HAP-1 (cell line): ENCODE measurements around the gene SMPDL3A.
A peak's percentile ranks its signal among the peaks of the same experiment; 100 is the strongest.

Source experiments
- DNase-seq, 2 experiments: peaks; one replicate each; pipeline ENCODE4 v3.0.0-alpha.2; 2016 to 2020; ENCODE audit warnings: low spot score in 2 of 2
- H3K27me3 ChIP-seq: fragments of 250-450 bp; sonication (Bioruptor Pico); 2 replicates; pipeline ENCODE4 v1.5.1; 2020; ENCODE audit warnings: low read depth, mild to moderate bottlenecking, moderate library complexity
- H3K36me3 ChIP-seq: fragments of 250-450 bp; sonication (Bioruptor Pico); replicated peaks from 2 replicates; pipeline ENCODE4 v1.5.1; 2020; ENCODE audit warnings: mild to moderate bottlenecking
- H3K4me1 ChIP-seq: fragments of 250-450 bp; sonication (Bioruptor Pico); 2 replicates; pipeline ENCODE4 v1.5.1; 2020; ENCODE audit warnings: mild to moderate bottlenecking
- H3K4me3 ChIP-seq: fragments of 250-450 bp; sonication (Bioruptor Pico); 2 replicates; pipeline ENCODE4 v1.5.1; 2020; ENCODE audit warnings: mild to moderate bottlenecking, moderate library complexity
- H3K9me3 ChIP-seq: fragments of 250-450 bp; sonication (Bioruptor Pico); 2 replicates; pipeline ENCODE4 v1.5.1; 2020; ENCODE audit warnings: mild to moderate bottlenecking, moderate library complexity
- in situ Hi-C: fragments of 300-500 bp; cut with MboI; formaldehyde crosslinking; loops from 3 replicates; pipeline ENCODE4 v1.14.3; 2020; ENCODE audit warnings: low sequenced_read_pairs, inconsistent platforms, mixed read lengths

Gene SMPDL3A

DNA sequence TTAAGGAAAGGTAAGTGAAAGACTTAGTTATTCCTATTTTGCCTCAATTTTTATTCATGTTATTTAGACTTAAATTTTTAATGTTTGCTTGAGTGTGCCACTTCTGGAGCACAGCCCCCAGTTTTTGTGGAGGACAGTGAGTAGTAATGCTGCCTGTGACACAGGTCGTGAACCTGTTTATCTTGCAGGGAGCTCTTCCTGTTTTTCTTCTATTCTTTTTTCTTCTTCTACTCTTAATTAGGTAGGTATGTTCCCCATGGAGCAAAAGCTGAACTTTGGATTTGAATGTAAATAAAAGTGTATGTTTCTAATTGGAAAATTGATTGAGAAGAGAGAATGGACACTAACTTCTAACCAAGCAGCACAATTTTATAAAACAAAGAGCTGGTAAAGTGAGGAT lies 12.3 kb downstream of the SMPDL3A start:
- Histone ChIP-seq H3K9me3 (no peaks in the 10 kb centered on the region), H3K27me3 (no peaks in the 10 kb centered on the region), H3K4me3 (no peak overlapping the region), H3K36me3 (no peaks in the 10 kb centered on the region), H3K4me1 (no peaks in the 10 kb centered on the region)
- in situ Hi-C loops = no loop called here
- DNase-seq = no peak

DNA sequence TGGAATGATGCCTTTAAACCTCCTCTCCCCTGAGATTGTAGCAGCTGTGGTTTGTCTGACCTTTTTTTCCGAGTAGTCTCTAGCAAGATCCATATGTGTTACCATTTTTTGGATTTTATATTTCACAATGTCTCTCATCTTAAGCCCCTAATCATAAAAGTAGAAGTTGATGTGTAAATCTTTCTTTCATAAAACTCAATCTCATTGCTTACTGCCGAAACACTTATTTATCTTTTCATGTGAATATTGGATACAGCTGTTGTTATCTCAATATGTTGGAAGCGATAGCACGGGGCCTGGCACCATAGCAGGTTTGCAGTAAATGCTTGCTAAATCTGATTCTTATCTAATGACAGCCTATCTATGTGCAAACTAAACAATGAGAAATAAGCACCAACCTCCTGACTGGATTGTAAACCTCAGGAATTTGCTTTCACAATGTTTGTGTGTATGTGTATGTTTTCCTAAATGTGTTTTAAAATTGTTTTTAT lies 14.2 kb downstream of the SMPDL3A start:
- in situ Hi-C loops = no loop called here
- Histone ChIP-seq H3K4me1 (no peaks in the 10 kb centered on the region), H3K36me3 (no peaks in the 10 kb centered on the region), H3K27me3 (no peaks in the 10 kb centered on the region), H3K9me3 (no peaks in the 10 kb centered on the region), H3K4me3 (no peak overlapping the region)
- DNase-seq = no peak

DNA sequence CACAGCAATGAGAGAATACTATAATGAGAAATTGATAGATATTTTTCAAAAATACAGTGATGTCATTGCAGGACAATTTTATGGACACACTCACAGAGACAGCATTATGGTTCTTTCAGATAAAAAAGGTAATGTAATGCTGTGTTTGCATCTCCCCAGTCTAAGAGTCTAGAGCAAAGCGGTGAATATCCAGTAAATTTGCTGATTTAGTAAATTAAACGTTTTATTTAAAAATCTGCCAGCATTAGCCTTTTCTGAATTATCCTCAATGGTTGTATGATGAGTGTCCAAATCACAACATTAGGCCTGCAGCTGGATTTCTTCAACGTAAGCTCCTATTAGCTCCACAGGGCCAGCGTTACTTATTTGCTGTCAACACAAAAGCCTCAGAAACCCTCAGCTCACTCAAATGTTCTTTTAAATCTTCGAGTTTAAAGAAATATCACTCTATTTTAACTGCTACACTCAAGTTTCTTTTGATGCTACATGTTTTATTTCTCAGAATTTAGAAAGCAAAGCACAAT lies 16.0 kb downstream of the SMPDL3A start:
- no peaks in the 10 kb centered on the region for H3K27me3 ChIP-seq
- in situ Hi-C loops = no loop called here
- no peaks in the 10 kb centered on the region for H3K9me3 ChIP-seq
- no peak for DNase-seq
- no peak overlapping the region for H3K4me3 ChIP-seq
- H3K36me3 ChIP-seq = no peaks in the 10 kb centered on the region
- H3K4me1 ChIP-seq = no peaks in the 10 kb centered on the region

DNA sequence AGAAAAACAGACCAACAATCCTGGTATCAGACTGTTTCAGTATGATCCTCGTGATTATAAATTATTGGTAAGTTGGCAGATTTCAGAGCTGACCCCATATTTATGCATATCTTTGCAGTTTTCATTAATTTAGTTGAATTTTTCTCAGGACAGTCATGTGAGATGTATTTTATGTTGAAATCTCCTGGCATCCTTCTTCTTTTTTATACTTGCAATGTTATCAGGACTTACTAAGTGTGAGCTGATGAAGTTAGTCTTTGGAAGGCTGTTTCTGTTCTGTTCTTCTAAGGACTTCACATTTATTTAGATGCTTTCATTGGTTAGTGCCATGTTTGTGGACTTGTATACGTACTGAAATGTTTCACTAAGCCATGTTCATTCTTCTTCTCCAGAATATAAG lies 17.2 kb downstream of the SMPDL3A start:
- Histone ChIP-seq H3K4me1 (no peaks in the 10 kb centered on the region), H3K4me3 (no peak overlapping the region), H3K27me3 (no peaks in the 10 kb centered on the region), H3K36me3 (no peaks in the 10 kb centered on the region), H3K9me3 (no peaks in the 10 kb centered on the region)
- in situ Hi-C loops = no loop called here
- no peak for DNase-seq

- no peaks in the 10 kb centered on the region for H3K4me1 ChIP-seq
- H3K36me3 ChIP-seq = no peaks in the 10 kb centered on the region
- in situ Hi-C loops = no loop called here
- H3K9me3 ChIP-seq = no peaks in the 10 kb centered on the region
- no peak for DNase-seq
- H3K4me3 ChIP-seq = no peak overlapping the region
- no peaks in the 10 kb centered on the region for H3K27me3 ChIP-seq
Observed at GRCh38 chr6:122808121-122808885, 19.2 kb downstream of the SMPDL3A start.

- in situ Hi-C loops = no loop called here
- no peak for DNase-seq
- Histone ChIP-seq H3K4me3 (no peak overlapping the region), H3K9me3 (no peaks in the 10 kb centered on the region), H3K27me3 (no peaks in the 10 kb centered on the region), H3K4me1 (no peaks in the 10 kb centered on the region), H3K36me3 (no peaks in the 10 kb centered on the region)
Observed at GRCh38 chr6:122809001-122809400, 19.9 kb downstream of the SMPDL3A start.

DNA sequence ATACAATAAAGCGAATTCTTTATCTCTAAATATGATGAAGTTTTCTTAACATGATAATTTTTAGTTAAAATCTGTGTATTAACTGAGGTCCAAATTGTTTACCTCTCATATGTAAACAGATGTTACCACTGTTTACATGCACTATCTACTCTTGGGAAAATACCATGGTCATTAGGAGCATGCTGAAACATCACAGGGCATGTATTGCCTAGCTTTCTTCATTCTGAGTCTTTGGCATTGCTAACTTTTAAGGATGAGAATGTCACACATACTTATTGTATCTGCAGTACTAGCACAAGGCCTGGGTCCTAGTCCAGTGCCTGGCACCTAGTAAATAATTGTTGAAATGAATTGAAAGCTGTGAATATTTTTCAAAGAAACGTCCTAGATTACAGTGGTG lies 20.6 kb downstream of the SMPDL3A start:
- DNase-seq = no peak
- no peaks in the 10 kb centered on the region for H3K4me1 ChIP-seq
- no peaks in the 10 kb centered on the region for H3K36me3 ChIP-seq
- no peaks in the 10 kb centered on the region for H3K27me3 ChIP-seq
- in situ Hi-C loops = no loop called here
- no peaks in the 10 kb centered on the region for H3K9me3 ChIP-seq
- H3K4me3 ChIP-seq = no peak overlapping the region

- no peak overlapping the region for H3K4me3 ChIP-seq
- in situ Hi-C loops = no loop called here
- H3K9me3 ChIP-seq = no peaks in the 10 kb centered on the region
- no peaks in the 10 kb centered on the region for H3K4me1 ChIP-seq
- H3K36me3 ChIP-seq = no peaks in the 10 kb centered on the region
- no peak for DNase-seq
- H3K27me3 ChIP-seq = no peaks in the 10 kb centered on the region
Observed at GRCh38 chr6:122810189-122810588, 21.1 kb downstream of the SMPDL3A start.

DNA sequence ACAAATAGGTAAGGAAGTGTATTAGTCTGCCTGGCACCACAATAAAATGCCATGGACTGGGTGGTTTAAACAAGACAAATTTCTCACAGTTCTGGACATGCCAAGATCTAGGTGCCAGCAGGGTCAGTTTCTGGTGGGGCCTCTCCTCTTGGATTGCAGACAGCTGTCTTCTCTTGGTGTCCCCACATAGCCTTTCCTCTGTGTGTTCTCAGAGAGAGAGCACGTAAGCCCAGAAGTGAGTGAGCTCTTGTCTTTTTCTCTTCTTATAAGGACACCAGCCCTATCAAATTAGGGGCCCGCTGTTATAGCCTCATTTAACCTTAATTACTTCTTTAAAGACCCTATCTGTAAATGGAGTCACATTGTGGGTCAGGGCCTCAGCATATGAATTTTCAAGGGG lies 28.3 kb downstream of the SMPDL3A start:
- in situ Hi-C loops = no loop called here
- Histone ChIP-seq H3K27me3 (no peaks in the 10 kb centered on the region), H3K4me1 (peaks cover 7% of the 10 kb centered on the region), H3K4me3 (no peak overlapping the region), H3K9me3 (no peaks in the 10 kb centered on the region), H3K36me3 (no peaks in the 10 kb centered on the region)
- no peak for DNase-seq

DNA sequence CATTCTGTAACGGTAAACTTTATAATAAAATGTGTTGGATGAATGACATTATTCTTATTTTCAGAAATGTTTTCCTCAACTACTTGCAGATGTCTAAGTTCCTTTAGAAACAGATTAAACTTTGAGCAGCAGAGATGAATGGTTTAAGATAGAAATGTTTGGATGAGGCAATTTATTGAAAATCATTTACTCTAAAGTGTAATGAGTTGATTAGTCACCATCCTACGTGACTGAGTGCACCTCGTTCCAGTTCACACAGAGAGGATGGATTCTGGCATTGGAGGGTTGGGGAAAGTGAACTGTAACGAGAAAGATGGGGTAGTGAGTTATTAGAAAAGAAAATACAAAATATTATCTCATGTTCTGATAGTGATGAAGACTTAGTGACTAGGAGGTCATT lies 28.7 kb downstream of the SMPDL3A start:
- H3K27me3 ChIP-seq = no peaks in the 10 kb centered on the region
- in situ Hi-C loops = no loop called here
- H3K4me1 ChIP-seq = peaks cover 7% of the 10 kb centered on the region

DNA sequence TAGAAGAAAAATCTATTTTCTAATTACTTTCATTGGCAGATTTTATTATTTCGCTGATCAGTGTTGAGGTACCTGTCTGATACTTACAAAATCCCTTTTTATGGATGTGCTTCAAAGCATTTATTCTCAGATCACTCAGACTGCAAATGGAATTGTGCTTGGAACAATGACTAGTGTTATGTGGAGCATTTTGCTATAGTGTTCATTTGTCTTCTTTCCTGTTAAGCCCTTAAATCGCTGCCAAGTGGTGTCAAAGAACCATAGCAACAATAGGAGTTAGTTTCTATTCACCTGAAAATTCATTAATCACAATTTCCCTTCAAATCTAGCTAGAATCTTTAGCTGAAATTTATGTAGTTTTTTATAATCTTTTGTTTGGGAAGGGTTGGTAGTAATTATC lies 29.8 kb downstream of the SMPDL3A start:
- Histone ChIP-seq H3K9me3 (no peaks in the 10 kb centered on the region), H3K4me1 (peaks cover 7% of the 10 kb centered on the region), H3K4me3 (no peak overlapping the region), H3K27me3 (no peaks in the 10 kb centered on the region), H3K36me3 (no peaks in the 10 kb centered on the region)
- in situ Hi-C loops = no loop called here
- DNase-seq = peak; percentile 13 to 16

More for the DNA sequence above, 28.7 kb downstream of the SMPDL3A start:
- no peaks in the 10 kb centered on the region for H3K9me3 ChIP-seq
- no peaks in the 10 kb centered on the region for H3K36me3 ChIP-seq
- H3K4me3 ChIP-seq = no peak overlapping the region
- no peak for DNase-seq

- no peak overlapping the region for H3K4me3 ChIP-seq
- H3K9me3 ChIP-seq = no peaks in the 10 kb centered on the region
- in situ Hi-C loops = no loop called here
- DNase-seq = no peak
- no peaks in the 10 kb centered on the region for H3K36me3 ChIP-seq
- H3K27me3 ChIP-seq = no peaks in the 10 kb centered on the region
- peaks cover 7% of the 10 kb centered on the region for H3K4me1 ChIP-seq
Observed at GRCh38 chr6:122821095-122821494, 32.0 kb downstream of the SMPDL3A start.

DNA sequence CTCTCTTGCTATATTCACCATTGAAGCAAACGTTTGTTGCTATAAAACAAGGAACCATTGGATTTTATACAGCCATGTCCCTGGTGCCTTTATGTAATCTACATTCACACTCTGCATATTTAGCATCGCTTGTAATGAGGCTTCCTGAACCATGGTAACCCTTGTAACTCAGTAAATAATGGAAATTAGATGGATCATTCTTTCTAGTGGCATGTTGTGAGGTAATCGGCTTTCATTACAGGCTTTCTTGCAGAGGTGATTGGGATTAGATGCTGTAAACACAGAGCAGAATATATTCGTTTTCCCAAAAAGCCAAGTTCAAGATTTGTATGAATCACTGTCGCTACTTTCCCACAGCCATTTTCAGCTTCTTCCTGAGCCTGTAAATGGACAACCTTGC lies 36.1 kb downstream of the SMPDL3A start:
- Histone ChIP-seq H3K27me3 (no peaks in the 10 kb centered on the region; the same call in 1 of the 2 replicates), H3K36me3 (no peaks in the 10 kb centered on the region), H3K4me3 (no peak overlapping the region), H3K9me3 (no peaks in the 10 kb centered on the region), H3K4me1 (no peaks in the 10 kb centered on the region)
- in situ Hi-C loops = loop anchor here (25.0 kb wide), 1 partner anchor 338 kb away; no protein-coding TSS in a partner anchor
- no peak for DNase-seq

GRCh38 chr6:122829456-122829855 lies 40.4 kb downstream of the SMPDL3A start:
- Histone ChIP-seq H3K9me3 (no peaks in the 10 kb centered on the region), H3K36me3 (no peaks in the 10 kb centered on the region), H3K4me3 (no peak overlapping the region), H3K27me3 (no peaks in the 10 kb centered on the region; the same call in 1 of the 2 replicates), H3K4me1 (no peaks in the 10 kb centered on the region)
- DNase-seq = no peak
- in situ Hi-C loops = loop anchor here (25.0 kb wide), 1 partner anchor 342 kb away; no protein-coding TSS in a partner anchor
